Activated effector memory CD4-positive, alpha-beta T cell treated with anti-CD3 and anti-CD28 coated beads, Interleukin-2, amount 50 U/mL, for 16 hours (primary cell): ENCODE measurements around the gene MTMR6.

ENCODE experiments used
- DNase-seq: peaks from one replicate; pipeline ENCODE4 v3.0.0-alpha.2; 2020

MTMR6 gene

GRCh38 chr13:25214491-25215252 is 72.6 kb downstream of the MTMR6 start:
- no peak for DNase-seq

DNA sequence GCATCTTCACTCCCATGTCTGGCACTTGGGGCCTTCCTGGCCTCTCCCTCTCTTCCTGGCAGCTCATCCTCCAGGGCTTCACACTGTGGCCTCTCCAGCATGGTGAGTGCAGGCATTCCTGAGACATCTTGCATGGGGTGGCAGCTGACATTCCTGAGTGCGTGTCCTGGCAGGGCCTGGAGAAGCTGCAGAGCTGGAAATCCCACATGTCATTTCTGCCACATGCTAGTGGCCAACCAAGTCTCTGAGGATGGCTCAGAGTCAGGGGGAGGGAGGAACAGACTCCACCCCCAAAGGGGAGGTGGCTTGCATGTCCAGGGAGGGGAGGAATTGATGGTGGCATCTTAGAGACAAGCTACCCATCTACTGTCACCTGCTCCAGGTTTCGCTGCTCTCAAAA is 73.6 kb downstream of the MTMR6 start:
- no peak for DNase-seq

- DNase-seq: no peak
Measured at GRCh38 chr13:25210842-25211569, 76.3 kb downstream of the MTMR6 start.

- DNase-seq: no peak
Measured at GRCh38 chr13:25207291-25207810, 79.9 kb downstream of the MTMR6 start.

DNA sequence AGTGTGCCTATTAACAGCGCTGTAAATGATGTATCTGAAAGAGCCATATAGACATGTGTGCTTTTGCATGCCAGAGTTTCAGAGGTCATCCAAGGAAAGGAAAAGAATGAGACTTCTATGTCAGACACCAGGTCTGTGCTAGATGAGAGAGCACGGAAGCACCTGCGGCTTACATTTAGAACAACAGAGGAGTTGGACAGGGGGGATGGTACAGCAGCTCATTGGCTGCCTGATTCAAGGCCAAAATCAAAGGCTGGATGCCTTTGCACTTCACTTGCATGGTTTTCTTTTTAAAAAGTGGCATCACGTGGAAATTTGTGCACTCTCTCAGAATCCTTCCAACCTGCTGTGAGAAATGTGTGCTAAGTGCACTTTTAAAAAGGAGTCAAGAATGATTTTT is 82.4 kb downstream of the MTMR6 start:
- no peak for DNase-seq

- no peak for DNase-seq
Measured at GRCh38 chr13:25203127-25203740, 84.1 kb downstream of the MTMR6 start.

GRCh38 chr13:25200783-25201182 is 86.5 kb downstream of the MTMR6 start:
- DNase-seq: no peak

DNA sequence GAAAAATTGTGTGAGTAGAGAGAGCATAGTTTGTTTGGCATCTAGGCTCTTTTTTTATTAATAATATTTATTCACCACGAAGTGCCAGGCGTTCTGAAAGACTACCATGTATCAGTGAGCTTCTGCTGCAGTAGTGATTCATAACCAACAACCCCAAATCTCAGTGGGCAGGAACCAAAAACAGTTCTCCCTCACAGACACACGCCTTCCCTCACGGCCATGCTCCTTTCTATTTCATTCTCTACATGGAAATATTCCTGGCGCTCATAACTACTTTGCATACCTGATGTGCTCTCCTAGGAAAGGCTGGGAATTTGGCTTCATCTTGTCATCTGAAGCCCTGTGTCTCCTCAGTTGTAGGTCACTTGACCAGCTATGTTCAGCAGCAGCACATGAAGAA is 88.6 kb downstream of the MTMR6 start:
- no peak for DNase-seq

DNA sequence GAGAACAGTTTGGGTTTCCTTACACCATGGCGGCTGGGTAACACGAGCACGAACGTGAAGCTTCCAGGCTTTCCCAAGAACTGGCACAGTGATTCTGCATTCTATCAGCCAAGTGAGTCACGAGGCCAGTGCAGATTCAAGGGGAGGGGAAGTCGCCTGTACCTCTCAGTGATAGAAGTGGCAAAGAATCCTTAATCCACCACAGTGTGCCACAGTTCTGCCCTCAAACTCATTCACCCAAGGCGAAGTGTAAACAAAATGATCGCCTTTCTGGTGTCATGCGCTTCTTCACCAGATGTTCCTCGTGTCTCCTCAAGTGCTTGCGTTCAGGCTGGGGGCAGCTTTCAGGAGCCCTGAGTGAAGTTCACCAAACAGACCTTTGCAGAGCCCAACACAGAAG is 90.3 kb downstream of the MTMR6 start:
- no peak for DNase-seq
